GM03348 (cell line): ENCODE data around the gene SLC4A2.
A peak's percentile ranks its signal among the peaks of the same experiment; 100 is the strongest.

Source experiments
- DNase-seq: peaks from one replicate; pipeline ENCODE4 v3.0.0; 2012; ENCODE audit warnings: low spot score

Gene SLC4A2

DNA sequence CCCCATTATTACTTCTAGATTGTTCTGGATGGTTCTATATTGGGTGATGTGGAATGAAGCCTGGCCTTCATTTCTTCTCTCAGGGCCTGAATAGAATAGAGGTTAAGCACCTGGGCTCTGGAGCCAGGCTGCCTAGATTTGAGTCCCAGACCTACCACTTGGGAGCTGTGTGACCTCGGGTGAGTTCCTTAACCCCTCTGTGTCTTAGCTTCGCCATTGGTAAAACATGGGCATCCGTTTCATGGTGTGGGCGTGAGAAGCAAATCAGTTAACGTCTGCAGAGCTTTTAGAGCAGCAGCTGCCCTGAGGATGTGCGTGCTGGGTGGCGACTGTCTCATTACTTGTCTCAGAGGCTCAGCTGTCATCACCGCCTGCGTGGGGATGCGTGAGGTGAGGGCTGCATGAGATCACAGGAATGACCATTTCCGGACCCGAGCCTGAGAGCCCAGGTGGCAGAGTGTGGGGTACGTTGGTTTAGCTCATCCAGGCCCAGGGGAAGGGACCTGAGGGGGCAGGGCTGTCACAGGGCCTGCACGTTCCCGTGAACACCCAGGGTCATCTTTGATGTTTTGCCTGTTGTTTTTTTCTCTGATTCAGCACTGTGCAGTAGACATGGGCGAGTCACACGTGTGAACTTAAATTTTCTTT is 36.6 kb downstream of the SLC4A2 start:
- DNase-seq: no peak

DNA sequence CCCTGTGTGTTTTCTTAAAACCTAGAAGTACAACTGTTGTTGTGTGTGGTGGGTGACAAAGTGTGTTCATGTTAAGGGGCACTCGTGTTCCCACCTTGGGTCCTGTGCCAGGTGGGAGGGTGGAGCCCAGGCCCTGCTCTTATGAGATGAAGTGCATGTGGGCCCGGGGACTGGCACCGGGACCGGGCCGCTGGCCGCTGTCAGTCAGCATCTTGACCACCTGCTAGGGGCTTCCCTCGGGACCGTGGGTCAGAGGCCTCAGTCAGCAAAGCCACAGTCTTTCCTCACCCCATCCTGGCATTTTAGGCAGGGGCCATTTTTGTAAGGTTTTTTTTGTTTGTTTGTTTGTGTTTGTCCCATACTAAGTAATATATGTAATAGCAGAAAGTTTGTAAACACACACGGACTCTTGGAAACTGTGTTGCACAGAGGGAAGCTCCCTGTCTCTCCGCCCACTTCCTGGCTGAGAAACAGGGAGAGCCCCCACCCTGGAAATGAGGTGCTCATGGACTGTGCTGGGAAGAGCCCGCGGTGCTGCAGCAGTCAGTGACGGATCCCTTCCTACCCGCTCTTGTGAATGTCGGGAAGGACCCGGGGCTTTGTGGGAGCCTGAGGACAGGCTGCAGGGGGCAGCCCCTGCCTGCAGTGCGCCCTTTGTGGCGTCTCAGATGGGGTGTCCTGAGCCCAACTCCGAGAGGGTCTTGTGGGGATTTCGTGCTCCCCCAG is 40.3 kb downstream of the SLC4A2 start:
- DNase-seq: no peak

DNA sequence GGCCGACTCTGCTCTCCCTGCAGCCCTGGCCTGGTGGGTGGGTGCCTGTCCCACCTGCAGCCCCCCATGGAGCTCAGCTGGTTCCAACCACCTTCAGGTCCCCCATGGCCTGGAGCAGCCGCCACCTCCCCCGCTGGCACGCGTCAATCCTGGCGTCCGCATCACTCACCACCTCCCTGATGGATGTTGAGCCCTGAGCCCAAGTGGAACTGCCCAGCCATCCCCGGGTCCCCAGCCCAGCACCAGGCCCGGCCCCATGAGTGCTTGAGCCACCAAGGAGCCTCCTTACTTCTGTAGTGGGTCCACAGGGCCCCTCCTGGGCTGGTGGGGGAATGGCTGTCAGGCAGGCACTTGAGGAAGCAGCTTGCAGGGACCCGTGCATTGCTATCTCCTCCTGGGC is 41.5 kb downstream of the SLC4A2 start:
- DNase-seq: no peak

DNA sequence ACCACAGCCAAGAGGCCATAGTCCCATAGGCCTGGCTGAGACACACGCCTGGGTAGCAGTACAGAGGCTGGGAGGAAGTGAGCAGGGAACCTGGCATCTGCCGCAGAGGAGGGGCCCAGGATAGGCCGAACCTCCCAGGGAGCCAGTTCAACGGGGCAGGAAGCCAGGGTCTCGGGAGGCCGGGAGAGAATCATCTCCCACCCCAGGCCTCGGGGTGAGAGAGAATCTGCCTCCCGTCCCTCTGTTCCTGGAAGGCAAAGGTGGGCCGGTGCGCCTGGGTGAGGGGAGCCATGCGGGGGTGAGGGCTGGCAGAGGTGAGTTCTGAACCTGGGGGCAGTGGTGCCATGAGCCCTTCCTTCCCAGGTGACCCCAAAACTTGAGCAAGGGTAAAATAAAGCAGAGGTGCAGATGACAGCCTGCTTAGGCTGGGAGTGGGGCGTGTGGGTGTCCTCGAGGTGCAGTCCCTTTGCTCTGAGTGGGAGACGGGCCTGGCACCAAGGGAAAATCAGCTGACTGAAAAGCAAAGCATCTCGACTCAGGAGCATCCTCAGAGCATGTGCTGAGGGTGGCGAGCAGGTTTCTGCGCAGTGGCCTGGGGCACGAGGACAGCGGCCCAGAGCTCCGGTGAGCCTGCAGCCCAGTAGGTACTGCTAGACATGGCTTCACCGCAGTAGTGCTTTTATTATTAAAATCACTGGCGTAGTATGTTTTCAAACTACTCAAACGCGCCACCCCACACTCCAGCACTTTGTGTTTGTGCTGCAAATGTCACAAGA is 42.4 kb downstream of the SLC4A2 start:
- no peak for DNase-seq

DNA sequence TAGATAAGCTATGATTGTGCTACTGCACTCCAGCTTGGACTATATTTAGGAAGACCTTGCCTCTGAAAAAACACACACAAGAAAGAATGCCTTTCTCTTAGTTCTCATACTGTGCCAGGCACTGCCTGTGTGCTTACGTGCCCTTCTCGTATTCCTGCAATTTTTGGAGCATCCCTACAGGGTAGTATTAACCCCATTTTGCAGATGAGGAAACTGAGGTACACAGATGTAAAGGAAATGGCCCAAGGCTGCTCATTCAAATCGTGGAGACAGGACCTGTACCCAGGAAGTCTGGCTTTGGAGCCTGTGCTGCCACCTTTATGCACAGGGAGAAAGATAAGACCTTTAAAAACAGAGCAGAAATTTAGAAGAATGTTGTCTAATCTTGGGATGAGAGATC is 43.6 kb downstream of the SLC4A2 start:
- no peak for DNase-seq

DNA sequence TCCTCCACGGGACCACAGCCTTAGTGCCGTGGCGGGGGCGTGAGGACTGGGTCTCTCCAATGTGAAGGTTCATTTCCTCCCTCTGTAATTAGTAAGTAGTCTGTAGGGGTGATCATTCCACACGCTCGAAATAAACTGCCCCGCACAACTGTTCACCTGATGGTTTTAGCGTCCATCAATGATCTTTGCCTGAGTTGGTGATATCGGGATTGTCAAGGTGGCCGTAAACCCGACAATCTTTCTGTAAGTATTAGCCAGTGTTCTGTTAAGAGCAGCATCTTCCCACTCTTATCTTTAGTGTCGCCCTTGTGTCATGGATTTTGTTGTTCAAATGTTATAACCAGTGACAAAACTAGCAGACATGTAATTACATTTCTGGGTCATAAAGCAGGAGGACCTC is 44.6 kb downstream of the SLC4A2 start:
- DNase-seq: no peak

DNA sequence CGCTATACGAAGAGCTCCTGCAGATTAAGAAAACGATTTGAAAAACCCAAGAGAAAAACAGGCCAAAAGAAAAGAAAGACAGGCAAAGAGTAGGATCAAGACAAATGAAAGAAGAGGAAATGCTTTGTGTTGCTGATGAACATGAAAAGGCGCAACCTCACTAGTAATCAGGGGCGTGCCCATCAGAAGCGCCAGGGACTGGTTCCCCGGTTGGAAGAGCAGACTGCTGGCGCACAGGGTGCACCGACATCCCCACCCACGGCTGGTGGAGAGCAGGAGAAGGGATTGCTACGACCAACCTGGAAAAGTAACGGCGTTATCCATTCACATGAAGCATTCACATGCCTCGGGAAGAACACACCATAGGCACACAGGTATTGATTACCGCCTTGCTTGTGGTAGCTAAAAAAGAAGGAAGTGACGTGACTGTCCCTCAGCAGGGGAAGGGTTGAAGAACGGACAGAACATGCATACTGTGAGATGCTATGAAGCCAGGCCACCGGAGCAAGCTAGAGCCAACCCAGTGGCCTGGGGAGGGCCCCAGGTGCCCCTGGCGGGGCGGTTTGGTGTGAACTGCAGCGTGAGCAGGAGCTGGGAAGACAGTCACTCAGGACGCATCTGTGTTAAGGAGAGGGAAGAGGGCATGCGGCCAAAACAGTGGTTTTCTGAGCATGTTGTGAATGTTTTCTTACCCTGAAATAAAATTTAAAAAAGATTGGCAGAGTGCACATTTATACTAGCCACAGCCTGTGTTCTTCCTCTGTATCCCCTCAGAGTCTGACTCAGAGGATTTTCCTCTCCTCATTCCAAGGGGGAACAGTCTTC is 45.2 kb downstream of the SLC4A2 start:
- peak; percentile 56 for DNase-seq

DNA sequence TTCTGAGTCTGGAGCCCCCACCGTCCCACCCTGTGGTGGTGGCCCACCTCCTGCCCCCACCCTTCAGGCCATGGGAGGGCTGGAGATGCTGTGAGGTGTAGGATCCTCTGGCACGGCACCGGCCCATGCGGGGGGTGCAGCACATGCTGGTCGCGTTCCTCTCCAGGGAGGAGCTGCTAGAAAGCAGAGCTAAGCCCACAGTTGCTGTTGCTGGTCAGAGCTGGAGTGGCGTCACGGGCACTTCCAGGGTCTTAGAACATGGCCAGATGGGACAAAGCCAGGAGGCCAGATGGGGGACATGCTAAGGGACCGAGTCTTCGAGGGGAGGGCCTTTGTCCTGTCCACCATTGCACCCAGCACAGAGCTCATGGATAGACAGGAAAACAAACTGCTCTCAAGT is 48.5 kb downstream of the SLC4A2 start:
- no peak for DNase-seq

DNA sequence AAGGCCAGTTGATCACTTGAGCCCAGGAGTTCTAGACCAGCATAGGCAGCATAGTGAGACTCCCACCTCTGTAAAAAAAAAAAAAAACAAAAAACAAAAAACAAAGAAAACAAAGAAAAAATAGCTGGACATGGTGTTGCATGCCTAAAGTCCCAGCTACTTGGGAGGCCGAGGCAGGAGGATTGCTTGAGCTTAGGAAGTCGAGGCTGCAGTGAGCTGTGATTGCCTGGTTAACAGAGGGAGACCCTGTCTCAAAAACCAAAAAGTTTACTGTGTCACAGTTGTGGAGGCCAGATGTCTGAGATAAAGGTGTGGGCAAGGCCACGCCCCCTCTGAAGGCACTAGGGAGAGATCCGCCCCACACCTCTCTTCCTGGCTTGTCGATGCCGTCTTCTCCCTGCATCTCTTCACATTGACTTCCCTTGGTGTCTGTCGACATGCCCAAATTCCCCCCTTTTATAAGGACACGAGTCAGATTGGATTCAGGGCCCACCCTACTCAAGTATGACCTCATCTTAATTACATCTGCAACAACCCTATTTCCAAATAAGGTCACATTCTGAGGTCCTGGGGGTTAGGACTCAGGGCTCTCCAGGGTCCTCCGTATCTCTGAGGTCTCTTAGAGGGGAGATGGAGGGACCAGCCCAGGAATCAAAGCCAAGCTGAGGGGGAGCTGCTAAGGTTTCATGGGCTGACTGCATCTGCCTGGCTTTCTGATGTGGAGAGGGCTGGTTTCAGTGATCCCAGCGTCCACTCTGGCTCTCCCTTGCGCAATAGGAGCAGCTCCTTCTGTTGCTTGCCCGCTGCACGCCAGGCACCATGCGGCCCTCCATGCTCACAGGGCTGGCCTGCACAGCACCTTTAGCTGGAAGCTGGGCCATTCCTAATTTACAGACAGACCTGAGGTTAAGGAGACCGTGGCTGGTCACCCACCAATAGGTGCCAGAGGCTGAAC is 50.0 kb downstream of the SLC4A2 start:
- peak; percentile 42 for DNase-seq

DNA sequence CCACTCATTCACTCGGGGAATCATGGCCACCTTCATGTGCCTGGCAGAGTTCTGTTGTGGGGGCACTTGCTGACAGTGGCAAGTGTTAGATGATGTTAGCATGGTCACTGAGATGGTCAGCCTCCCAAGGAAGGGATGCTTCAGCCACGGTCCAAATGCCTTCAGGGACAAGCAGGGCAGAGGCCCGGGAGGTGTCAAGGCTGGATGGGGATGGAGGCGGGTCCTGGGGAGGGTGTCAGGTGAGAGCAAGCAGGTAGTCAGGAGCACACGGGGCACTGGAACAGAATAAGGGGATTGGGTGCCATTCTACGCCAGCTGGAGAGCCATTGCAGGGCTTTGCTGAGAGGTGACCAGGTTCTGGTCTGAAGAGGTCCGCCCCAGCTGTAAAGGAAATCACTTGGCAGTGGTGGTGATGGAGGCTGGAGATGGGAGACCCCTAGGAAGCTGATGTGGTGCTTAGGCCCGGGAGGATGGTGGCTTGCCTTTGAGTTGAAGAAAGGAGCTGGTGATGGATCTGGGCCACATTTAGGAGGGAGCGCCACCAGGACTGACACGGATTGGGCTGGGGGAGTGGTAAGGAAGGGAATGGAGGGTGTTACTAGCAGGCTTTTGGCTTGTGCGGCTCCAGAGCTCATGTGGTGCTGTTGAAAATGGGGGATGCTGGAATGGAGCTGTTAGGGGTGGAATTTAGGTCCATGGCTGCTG is 51.0 kb downstream of the SLC4A2 start:
- no peak for DNase-seq

DNA sequence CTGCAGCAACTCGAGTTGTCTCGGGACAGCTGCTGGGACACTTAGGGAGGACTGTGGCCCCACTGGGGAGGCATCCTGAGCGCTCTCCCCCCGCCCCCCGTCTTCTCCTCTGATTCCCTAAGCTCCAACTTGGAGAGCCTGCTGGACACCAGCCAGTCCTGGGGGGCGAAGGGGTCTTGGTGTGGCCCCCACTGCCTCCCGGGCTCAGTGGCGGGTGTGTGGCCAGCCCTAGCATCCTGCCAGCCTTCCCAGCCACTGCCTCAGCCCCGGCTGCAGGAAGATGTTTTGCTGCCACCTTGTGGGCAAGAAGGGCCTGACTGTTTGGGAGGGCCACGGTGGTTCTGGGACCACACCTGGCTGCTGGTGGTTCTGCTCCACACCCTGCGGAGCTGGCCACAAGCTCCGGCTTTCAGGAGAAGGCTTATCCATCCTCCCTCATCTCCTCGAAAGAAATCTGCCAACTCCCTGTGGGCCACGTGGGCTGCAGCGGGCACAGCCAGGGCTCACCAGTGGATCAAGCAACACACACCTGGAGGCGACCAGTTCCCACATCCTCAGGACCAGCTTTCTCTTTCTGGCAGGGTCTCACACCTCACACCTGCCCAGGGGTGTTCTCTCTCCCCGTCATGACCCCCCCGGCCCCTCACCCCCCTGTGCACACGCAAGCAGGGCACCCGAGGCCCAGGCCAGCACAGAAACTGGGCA is 51.7 kb downstream of the SLC4A2 start:
- DNase-seq: peak; percentile 95

DNA sequence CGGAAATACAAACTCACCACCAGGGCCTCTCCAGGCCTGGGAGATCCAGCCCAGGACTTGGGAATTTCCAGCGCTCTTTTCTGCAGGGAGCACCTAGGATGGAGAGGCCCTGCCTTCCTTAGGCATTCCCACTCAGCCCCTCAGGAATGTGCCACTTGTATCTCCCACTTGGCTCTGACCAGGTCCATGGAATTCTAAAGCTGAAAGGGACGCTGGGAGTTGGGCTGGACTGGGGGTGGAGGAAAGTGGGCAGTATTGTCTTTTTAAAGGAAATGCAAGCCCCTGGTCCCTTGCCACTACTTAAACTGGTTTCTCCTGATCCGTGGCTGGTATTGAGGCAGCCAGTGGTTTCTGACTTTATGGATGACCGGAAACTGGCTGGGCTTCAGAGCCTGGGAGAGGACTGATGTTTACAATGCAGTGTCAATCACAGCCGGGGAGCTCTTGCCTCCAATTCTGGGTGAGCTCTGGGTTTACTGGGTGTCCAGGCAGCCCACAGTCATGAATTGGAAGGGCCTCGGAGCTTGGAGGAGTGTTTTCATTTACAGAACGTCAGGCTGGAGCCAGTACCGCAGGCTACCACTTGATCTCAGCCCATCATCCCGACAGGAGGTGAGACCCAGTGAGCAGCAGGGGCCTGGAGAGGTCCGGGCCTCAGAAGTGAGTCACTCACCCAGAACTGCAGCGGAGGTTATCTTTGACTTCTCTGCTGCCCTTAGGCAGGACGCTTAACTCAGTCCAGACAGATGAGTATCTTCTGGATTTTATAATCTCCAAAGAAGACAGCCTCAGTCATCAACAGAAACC is 54.2 kb downstream of the SLC4A2 start:
- peak; percentile 62 for DNase-seq

DNA sequence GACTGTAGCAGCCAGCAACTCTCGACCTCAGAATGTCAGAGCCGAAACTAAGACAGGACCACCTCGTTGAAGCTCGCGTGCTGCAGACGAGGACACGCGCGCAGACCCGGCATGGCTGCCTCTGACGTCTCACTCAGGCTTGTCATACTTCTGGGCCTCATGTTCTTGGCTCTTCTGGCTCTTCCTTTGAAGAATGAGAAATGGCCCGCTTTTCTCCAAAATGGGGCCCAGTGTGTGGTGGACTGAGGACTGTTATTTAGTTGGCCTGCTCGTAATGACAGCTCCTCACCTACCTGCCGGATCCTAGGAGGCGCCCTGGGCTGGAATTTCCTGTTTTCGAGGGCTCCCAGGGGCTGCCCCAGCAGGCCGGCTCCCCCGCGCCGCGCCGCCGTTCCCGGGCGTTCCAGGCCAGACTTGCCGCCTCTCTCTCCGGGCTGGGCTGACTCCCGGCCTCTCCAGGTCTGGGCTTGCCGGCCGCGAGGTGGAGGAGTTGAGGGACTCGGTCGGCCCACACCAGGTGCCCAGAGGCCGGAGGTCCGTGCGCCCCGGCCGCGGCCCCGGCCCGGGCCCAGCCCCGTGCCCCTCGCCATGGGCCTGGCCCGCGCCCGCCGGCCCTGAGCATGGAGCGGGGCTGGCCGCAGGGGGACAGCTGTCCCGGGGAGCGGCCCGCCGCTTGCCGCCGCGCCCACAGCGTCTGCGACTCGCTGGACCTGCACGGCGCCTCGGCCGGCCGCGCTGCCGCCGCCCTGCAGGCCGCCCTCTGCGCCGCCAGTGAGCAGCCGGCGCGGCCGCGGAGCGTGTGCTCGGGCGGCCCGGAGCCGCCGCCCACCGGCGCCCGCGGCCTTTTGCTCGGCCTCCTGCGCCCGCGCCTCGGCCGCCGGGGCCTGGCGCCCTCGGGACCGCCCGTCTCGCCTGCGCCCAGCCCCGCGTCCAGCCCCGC is 55.0 kb downstream of the SLC4A2 start:
- peak; percentile 50 for DNase-seq

DNA sequence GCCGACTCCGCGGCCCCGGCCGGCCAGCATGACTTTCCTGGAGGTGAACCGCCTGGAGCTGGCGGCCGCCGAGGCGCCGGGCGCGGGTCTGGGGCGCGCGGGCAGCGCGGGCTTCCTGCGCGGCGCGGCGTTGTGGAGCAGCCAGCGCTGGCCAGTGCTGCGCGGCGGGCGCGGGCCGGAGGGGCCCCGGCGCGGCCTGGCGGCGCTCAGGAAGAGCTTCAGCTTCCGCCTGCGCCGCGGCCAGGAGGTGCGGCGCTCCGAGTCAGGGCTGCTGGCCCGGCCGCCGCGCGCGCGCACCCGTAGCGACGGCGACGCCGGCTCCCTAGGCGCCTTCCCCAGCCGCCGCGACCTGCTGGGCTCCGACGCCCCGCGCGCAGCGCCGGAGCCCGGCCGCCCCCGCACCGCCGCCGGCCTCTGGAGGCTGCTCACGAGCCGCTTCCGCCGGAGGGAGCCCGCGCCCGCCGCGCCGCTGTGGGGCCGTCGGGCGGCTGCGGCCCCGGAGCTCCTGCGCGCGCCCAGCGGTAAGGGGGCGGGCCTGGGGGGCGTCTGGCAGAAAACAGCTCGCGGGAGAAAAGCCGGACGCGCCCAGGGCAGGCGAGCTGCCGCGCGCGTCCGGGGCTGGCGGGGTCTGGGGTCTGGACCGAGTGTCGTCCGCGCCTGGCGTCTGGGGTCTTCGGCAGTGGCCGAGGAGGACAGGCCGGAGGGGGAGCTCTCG is 55.9 kb downstream of the SLC4A2 start:
- DNase-seq: peak; percentile 74

DNA sequence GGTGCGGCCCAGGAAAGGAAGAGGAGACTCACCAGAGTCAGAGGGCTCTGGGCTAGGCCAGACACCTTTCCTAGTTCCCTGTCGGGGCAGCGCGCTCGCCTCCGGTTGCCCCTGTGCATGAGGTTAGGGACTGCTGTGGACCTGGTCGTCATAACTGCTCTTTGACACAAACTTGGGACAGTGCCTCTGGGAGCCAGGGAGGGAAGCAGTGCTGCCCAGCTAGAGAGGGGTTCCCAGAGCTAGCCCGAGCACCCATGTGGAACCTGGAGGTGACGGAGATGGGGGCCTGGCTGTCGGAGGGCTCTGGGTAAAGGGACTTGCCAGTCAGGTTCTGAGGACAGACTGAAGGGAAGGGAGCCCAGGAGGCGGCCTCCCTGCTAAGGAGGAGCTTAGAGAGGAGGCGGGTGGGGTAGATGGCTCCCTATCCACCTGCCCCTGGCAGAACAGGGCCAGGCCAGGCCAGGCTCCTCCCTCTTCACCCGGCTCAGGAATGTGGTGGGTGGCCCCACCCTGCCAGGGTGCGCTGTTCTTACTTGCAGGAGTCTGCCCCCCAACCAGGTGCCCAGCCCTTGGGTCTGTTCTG is 56.5 kb downstream of the SLC4A2 start:
- DNase-seq: no peak

DNA sequence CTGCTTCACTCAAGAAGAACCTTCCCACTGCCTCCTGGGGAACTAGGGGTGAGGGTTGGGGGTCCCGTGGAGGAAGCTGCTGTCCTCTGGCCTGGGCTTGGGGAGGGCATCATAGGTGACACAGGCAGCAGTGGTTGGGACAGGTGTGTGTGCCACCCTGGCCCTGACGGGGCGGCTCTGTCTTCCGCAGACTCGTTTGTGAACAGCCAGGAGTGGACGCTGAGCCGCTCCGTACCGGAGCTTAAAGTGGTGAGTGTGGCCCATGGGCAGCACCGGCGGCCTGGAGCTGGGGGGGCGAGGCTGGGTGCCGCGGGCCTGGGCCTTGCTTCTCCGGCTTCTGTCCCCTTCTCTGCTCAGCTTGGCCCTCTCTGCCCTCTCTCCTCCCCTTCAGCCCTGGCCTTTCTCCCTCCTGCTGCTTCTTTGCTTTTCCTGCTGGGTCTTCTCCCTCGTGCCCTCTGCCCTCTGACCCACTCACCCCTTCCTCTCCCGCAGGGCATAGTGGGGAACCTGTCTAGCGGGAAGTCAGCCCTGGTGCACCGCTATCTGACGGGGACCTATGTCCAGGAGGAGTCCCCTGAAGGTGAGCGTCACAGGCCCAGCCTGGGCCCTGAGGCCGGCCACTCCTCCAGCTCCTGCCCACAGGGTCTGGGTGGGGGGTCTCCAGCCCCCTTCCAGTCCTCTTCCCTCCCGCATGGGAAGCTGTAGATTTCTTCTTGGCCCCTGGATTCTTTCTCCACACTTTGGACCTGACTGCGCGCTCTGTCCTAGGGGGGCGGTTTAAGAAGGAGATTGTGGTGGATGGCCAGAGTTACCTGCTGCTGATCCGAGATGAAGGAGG is 57.4 kb downstream of the SLC4A2 start:
- no peak for DNase-seq
